IPS-18c (cell line): ENCODE data around the gene UMODL1.
"Not testable (repeated sequence)": the region's sequence is repeated elsewhere in the genome, so short reads cannot be mapped to it uniquely, and the experiment has no call there.

Experiments used
- H3K4me3 ChIP-seq: 2 replicates; pipeline ENCODE4 v1.7.0; 2013; ENCODE audit warnings: low read depth, mild to moderate bottlenecking, low read length, moderate library complexity; ENCODE audit not compliant: insufficient read depth
- H3K9me3 ChIP-seq: one replicate; pipeline ENCODE4 v1.6.1; 2013; ENCODE audit warnings: mild to moderate bottlenecking, low read length, moderate library complexity; ENCODE audit not compliant: control insufficient read depth, insufficient read depth

The UMODL1 gene

GRCh38 chr21:42111811-42112210 lies 40.7 kb downstream of the UMODL1 start:
- Histone ChIP-seq H3K9me3 (no peaks in the 10 kb centered on the region), H3K4me3 (no peak overlapping the region)

- no peaks in the 10 kb centered on the region for H3K9me3 ChIP-seq
- no peak overlapping the region for H3K4me3 ChIP-seq
These were observed 41.1 kb downstream of the UMODL1 start for GRCh38 chr21:42112238-42112637.

GRCh38 chr21:42112857-42113256 lies 41.7 kb downstream of the UMODL1 start:
- no peaks in the 10 kb centered on the region for H3K9me3 ChIP-seq
- H3K4me3 ChIP-seq = no peak overlapping the region

GRCh38 chr21:42113926-42114409 lies 42.9 kb downstream of the UMODL1 start:
- Histone ChIP-seq H3K4me3 (no peak overlapping the region), H3K9me3 (no peaks in the 10 kb centered on the region)

- Histone ChIP-seq H3K9me3 (no peaks in the 10 kb centered on the region), H3K4me3 (no peak overlapping the region)
These were observed 43.5 kb downstream of the UMODL1 start for GRCh38 chr21:42114646-42115045.

- H3K9me3 ChIP-seq = no peaks in the 10 kb centered on the region
- no peak overlapping the region for H3K4me3 ChIP-seq
These were observed 44.1 kb downstream of the UMODL1 start for GRCh38 chr21:42115136-42115683.

GRCh38 chr21:42116551-42116950 lies 45.4 kb downstream of the UMODL1 start:
- not testable (repeated sequence) for H3K4me3 ChIP-seq, H3K9me3 ChIP-seq

GRCh38 chr21:42117229-42117966 lies 46.3 kb downstream of the UMODL1 start:
- Histone ChIP-seq H3K4me3 (no peak overlapping the region), H3K9me3 (no peaks in the 10 kb centered on the region)

- no peak overlapping the region for H3K4me3 ChIP-seq
These were observed 47.1 kb downstream of the UMODL1 start for GRCh38 chr21:42117967-42118780.

GRCh38 chr21:42118901-42119300 lies 47.8 kb downstream of the UMODL1 start:
- Histone ChIP-seq H3K9me3 (no peaks in the 10 kb centered on the region), H3K4me3 (no peak overlapping the region)

More at GRCh38 chr21:42117967-42118780, 47.1 kb downstream of the UMODL1 start:
- H3K9me3 ChIP-seq = no peaks in the 10 kb centered on the region

GRCh38 chr21:42120101-42120902 lies 49.2 kb downstream of the UMODL1 start:
- no peak overlapping the region for H3K4me3 ChIP-seq
- no peaks in the 10 kb centered on the region for H3K9me3 ChIP-seq

GRCh38 chr21:42120903-42121535 lies 49.9 kb downstream of the UMODL1 start:
- no peak overlapping the region for H3K4me3 ChIP-seq
- H3K9me3 ChIP-seq = no peaks in the 10 kb centered on the region

GRCh38 chr21:42121794-42122193 lies 50.7 kb downstream of the UMODL1 start:
- no peak overlapping the region for H3K4me3 ChIP-seq
- no peaks in the 10 kb centered on the region for H3K9me3 ChIP-seq

GRCh38 chr21:42122398-42122797 lies 51.3 kb downstream of the UMODL1 start:
- Histone ChIP-seq H3K4me3 (no peak overlapping the region), H3K9me3 (no peaks in the 10 kb centered on the region)

- Histone ChIP-seq H3K9me3 (no peaks in the 10 kb centered on the region), H3K4me3 (no peak overlapping the region)
These were observed 51.7 kb downstream of the UMODL1 start for GRCh38 chr21:42122808-42123207.

- H3K4me3 ChIP-seq = no peak overlapping the region
- no peaks in the 10 kb centered on the region for H3K9me3 ChIP-seq
These were observed 52.2 kb downstream of the UMODL1 start for GRCh38 chr21:42123219-42123908.
